Effector memory CD4-positive, alpha-beta T cell (primary cell): ENCODE measurements around the gene TMEM258.

Experiments
- DNase-seq, 3 donors: peaks; one replicate each; pipeline ENCODE4 v3.0.0-alpha.2; 2020
- H3K27ac ChIP-seq: 2 replicates; pipeline ENCODE4 v1.7.0; 2013; ENCODE audit warnings: mild to moderate bottlenecking, low read length, moderate library complexity; ENCODE audit not compliant: insufficient read depth, poor library complexity, severe bottlenecking
- H3K27me3 ChIP-seq: replicated peaks from 2 replicates; pipeline ENCODE4 v1.7.0; 2013; ENCODE audit warnings: mild to moderate bottlenecking, low read length; ENCODE audit not compliant: insufficient read depth, control insufficient read depth, poor library complexity, severe bottlenecking
- H3K36me3 ChIP-seq: 2 replicates; pipeline ENCODE4 v1.7.0; 2013; ENCODE audit warnings: mild to moderate bottlenecking, low read length, moderate library complexity; ENCODE audit not compliant: control insufficient read depth, insufficient read depth
- H3K4me1 ChIP-seq: 2 replicates; pipeline ENCODE4 v1.7.0; 2013; ENCODE audit warnings: low read length, mild to moderate bottlenecking; ENCODE audit not compliant: control insufficient read depth, insufficient read depth, poor library complexity, severe bottlenecking
- H3K4me3 ChIP-seq: 2 replicates; pipeline ENCODE4 v1.7.0; 2013; ENCODE audit warnings: low read length, low read depth, mild to moderate bottlenecking; ENCODE audit not compliant: insufficient read depth, poor library complexity, severe bottlenecking
- H3K9me3 ChIP-seq: 2 replicates; pipeline ENCODE4 v1.7.0; 2013; ENCODE audit warnings: mild to moderate bottlenecking, low read length, moderate library complexity; ENCODE audit not compliant: control insufficient read depth

The TMEM258 gene

DNA sequence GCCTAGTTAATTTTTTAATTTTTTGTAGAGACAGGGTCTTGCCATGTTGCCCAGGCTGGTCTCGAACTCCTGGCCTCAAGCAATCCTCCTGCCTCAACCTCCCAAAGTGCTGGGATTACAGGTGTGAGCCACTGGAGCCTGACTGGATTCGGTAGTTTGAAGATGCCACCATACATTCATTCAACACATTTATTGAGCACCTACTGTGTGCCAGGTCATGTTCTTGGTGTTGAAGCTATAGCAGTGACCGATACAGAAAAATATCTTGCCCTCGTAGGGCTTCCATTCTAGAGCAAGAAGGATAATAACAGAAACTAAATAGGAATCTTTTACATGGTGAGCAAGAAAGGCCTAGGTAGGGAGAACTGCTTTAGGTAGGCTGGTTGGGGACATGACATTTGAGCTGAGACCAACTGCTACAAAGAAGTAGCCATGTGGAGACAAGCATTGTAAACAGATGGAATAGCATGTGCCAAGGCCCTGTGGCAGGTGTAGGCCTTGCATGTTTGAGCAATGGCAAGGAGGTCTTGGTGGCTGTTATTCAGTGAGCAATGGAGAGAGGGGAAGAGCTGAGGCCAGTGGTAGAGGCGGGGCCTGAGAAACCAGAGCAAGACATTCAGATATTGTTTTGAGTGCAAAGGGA lies 41.6 kb downstream of the TMEM258 start:
- no peak for DNase-seq
- no peaks in the 10 kb centered on the region for H3K4me1 ChIP-seq
- no peaks in the 10 kb centered on the region for H3K36me3 ChIP-seq
- no peak overlapping the region for H3K4me3 ChIP-seq
- H3K9me3 ChIP-seq = no peaks in the 10 kb centered on the region
- peaks cover 13% of the 10 kb centered on the region for H3K27me3 ChIP-seq
- H3K27ac ChIP-seq = no peak overlapping the region

DNA sequence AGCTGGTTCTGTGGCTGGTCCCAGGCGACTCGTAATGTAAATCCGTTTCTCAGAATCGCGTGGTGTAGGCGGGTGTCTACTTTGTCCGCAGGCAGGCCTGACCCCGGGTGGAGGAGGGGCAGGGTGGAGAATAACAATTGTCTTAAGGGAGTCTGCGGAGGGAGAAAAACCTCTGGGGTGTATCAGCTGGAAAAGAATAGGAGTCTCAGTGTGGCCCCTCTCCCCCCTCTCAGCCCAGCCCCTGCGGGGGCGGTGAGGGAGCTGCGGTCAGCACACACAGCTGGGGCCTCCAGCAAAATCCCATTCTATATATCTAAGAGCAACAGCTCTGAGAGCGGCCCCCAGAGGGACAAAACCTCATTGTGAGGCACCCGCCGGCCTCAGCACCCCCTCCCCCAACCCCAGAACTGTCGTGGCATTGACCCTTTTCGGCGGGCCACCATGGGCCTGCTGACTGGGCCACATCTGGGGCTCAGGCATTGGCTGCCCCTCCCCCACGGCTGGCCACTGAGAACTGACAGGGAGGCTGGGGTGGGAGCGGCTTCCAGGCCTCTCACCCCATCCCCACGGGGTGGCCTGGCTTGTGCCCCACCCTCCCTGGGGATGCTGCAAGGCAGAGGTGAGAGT lies 42.7 kb downstream of the TMEM258 start:
- no peak for DNase-seq
- no peak overlapping the region for H3K4me3 ChIP-seq

DNA sequence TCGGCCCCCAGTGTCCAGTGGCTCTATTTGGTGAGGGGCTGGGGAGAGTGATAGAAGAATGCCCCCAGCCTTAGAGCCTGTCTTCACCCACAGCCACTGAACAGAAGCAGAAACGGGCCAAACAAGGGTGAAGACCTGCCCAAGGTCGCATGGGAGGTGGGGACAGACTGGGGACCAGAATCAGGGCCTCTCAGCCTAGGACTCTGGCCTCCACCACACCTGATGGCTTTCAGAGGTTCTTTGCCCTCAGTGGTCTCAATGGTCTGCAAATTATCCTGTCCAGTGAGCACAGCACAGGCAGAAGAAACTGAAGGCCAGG lies 44.5 kb downstream of the TMEM258 start:
- Histone ChIP-seq H3K4me1 (no peaks in the 10 kb centered on the region), H3K36me3 (no peaks in the 10 kb centered on the region), H3K9me3 (no peaks in the 10 kb centered on the region), H3K4me3 (no peak overlapping the region), H3K27me3 (peaks cover 11% of the 10 kb centered on the region), H3K27ac (no peak overlapping the region)
- no peak for DNase-seq

More for the DNA sequence above, 42.7 kb downstream of the TMEM258 start:
- Histone ChIP-seq H3K9me3 (no peaks in the 10 kb centered on the region), H3K27me3 (peaks cover 13% of the 10 kb centered on the region), H3K27ac (no peak overlapping the region), H3K4me1 (no peaks in the 10 kb centered on the region), H3K36me3 (no peaks in the 10 kb centered on the region)

DNA sequence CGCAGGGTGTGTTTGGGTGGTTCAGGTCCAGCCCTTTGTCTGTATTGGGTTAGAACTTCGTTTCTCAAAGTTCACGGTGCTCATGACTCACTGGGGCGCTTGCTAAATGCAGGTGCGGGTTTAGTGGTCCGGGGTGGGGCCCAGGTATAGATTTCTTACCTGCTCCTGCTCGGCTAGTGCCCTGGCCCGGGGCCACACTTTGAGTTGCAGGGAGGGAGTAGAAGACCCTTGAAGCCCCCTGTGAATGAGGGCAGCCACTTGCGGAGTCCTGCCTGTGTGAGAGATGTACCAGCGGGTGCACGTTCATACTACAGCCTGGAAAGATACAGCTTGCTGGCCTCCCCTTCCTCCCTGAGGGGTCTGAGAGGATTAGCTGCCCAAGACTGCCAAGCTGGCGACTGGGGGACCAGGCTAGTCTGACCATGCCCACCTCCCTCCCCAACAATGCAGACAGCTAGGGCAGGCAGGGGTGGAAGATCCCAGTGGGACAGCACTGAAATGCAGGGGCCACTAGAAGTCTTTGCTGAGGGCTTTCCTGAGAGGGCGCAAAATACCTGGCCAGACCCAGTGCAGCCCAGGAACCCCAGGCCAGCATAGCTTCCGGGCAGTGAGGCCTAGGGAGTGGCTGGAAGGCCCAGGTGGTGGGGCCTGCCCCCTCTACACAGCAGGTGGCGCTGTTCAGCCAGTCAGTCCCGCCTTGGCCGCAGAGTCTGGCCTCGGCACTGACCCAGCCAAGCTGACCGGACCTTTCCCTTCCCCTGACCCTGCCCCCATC lies 45.0 kb downstream of the TMEM258 start:
- no peaks in the 10 kb centered on the region for H3K4me1 ChIP-seq
- H3K27me3 ChIP-seq = peaks cover 8% of the 10 kb centered on the region
- DNase-seq = peak in 1 of 3 donors; percentile 5
- H3K27ac ChIP-seq = no peak overlapping the region
- H3K9me3 ChIP-seq = no peaks in the 10 kb centered on the region
- no peak overlapping the region for H3K4me3 ChIP-seq
- no peaks in the 10 kb centered on the region for H3K36me3 ChIP-seq

DNA sequence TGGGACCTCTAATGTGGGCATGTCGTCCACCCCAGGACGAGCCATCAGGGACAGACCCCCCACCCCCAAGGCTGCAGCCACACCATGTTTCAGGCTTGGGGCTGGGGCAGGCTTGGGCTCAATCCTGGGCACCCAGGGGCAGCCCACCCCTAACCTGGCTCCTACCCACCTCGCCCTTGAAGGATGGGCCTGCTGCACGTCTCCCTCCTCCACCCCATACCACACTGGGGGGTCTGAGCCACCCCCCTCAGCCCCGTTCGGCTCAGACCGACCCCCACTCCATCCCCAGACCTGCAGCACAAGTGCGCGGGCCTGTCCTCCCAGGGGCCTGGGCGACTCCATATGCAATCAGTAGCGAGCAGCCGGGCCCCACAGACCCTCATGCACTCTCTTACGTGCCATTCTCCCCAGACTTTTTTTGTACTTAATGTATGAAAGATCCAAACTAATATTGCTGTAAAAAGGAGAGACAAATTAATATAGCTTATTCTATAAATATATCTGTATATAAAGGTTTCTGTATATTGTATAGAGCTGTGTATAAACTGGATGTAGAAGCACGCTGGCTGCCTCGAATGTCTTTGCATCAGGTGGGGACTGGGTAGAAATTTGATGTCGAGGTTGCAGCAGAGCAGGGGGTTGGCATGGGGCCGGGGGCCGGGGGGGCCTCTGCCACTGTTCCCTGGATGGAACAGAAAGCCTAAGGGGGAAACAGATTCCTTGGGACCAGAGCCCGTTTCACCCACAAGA lies 45.8 kb downstream of the TMEM258 start:
- no peaks in the 10 kb centered on the region for H3K9me3 ChIP-seq
- no peaks in the 10 kb centered on the region for H3K36me3 ChIP-seq
- no peak overlapping the region for H3K27ac ChIP-seq
- no peak overlapping the region for H3K4me3 ChIP-seq
- H3K27me3 ChIP-seq = peaks cover 8% of the 10 kb centered on the region
- H3K4me1 ChIP-seq = no peaks in the 10 kb centered on the region
- no peak for DNase-seq

DNA sequence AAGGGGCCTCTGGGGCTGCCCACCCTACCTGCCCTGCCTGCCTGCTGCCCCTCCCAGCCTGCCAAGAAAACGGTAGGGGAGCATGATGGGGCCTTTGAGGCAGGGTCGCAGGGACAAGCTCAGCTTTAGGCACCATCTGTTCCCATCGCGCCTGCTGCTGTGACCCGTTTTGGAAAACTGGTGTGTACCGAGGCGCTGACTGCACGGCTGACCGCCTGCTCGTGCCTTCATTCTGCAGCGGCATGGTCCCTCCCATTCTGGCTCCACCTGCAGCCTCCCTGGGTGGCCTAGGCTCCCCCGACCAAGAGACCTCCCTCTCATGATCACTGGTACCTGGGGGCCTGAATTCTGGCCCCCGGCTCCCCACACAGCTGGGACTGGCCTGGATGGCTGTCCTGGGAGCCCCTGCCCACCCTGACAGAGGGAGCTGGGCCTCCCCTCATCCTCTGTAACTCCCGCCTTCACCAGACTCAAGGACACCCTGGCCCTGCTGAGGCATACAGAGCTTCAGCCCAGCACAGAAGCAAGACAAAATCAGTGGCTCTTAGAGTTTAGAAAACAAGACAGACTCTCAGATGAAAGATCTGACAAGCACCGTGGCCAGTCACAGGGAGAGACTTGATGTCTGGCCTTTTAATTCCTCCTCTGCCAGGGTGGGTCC lies 46.5 kb downstream of the TMEM258 start:
- Histone ChIP-seq H3K36me3 (no peaks in the 10 kb centered on the region), H3K9me3 (no peaks in the 10 kb centered on the region), H3K27me3 (peaks cover 8% of the 10 kb centered on the region), H3K27ac (no peak overlapping the region), H3K4me3 (no peak overlapping the region), H3K4me1 (no peaks in the 10 kb centered on the region)
- no peak for DNase-seq

DNA sequence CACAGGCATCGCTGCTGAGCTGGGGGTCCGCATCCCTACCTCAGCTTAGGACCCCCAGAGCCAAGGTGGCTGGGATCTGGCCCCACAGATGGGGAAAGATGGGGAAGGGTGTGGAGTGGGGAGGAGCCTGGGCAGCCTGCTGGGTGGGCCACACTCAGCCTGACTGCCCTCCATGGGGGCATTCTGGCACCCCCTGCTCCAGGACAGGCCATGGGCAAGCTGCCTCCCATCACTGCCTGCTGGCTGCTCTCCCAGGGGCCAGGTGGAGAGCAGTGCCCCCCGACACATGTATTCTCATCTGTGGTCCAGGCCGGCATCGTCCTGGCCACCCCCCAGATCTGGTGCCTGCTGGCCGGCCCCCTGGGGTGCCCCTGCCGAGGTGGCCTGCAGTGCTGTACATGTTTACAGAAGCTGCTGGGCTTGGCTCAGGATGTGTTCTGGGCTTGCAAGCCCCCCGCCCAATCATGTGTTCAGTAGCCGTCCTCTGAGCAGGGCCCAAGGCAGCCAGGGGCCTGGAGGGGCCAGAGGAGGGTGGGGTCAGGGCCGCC lies 47.7 kb downstream of the TMEM258 start:
- no peaks in the 10 kb centered on the region for H3K4me1 ChIP-seq
- peaks cover 8% of the 10 kb centered on the region for H3K27me3 ChIP-seq
- DNase-seq = no peak
- no peak overlapping the region for H3K4me3 ChIP-seq
- H3K27ac ChIP-seq = no peak overlapping the region
- no peaks in the 10 kb centered on the region for H3K9me3 ChIP-seq
- no peaks in the 10 kb centered on the region for H3K36me3 ChIP-seq

DNA sequence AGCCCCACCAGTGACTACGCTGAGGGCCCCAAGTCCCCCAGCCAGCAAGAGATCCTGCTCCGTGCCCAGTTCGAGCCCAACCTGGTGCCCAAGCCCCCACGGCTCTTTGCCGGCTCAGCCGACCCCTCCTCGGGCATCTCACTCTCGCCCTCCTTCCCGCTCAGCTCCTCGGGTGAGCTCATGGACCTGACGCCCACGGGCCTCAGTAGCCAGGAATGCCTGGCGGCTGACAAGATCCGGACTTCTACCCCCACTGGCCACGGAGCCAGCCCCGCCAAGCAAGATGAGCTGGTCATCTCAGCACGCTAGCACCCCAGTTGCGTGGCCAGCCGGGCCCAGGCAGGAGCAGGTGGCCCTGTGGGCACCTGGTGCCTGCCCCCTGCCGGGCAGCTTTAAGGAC lies 48.2 kb downstream of the TMEM258 start:
- H3K4me1 ChIP-seq = no peaks in the 10 kb centered on the region
- no peaks in the 10 kb centered on the region for H3K36me3 ChIP-seq
- no peak for DNase-seq
- H3K27me3 ChIP-seq = peaks cover 8% of the 10 kb centered on the region
- no peaks in the 10 kb centered on the region for H3K9me3 ChIP-seq
- no peak overlapping the region for H3K4me3 ChIP-seq
- no peak overlapping the region for H3K27ac ChIP-seq

DNA sequence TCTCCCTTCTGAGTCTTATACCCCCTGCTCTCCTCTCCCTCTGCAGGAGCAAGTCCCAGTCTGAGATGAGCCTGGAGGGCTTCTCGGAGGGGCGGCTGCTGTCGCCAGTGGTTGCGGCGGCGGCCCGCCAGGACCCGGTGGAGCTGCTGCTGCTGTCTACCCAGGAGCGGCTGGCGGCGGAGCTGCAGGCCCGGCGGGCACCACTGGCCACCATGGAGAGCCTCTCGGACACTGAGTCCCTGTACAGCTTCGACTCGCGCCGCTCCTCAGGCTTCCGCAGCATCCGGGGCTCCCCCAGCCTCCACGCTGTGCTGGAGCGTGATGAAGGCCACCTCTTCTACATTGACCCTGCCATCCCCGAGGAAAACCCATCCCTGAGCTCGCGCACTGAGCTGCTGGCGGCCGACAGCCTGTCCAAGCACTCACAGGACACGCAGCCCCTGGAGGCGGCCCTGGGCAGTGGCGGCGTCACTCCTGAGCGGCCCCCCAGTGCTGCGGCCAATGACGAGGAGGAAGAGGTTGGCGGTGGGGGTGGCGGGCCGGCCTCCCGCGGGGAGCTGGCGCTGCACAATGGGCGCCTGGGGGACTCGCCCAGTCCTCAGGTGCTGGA lies 48.8 kb downstream of the TMEM258 start:
- DNase-seq = no peak
- H3K4me1 ChIP-seq = no peaks in the 10 kb centered on the region
- H3K4me3 ChIP-seq = no peak overlapping the region
- H3K27ac ChIP-seq = no peak overlapping the region
- peaks cover 5% of the 10 kb centered on the region for H3K27me3 ChIP-seq
- no peaks in the 10 kb centered on the region for H3K36me3 ChIP-seq
- no peaks in the 10 kb centered on the region for H3K9me3 ChIP-seq
